ENCODE results near the gene RASGRF1. TPM values are rescaled to one million over a fixed set of nuclear protein-coding genes. Genes with fewer than 3 reads are reported as not detected.

RASGRF1 gene
- total and polyA plus RNA-seq, 9 of the 15 experiments (the other 6 are each of a cell fraction or from before 2014, with no cell fraction given): 0.03 to 0.58 (median 0.06) TPM; not detected in 1

DNA sequence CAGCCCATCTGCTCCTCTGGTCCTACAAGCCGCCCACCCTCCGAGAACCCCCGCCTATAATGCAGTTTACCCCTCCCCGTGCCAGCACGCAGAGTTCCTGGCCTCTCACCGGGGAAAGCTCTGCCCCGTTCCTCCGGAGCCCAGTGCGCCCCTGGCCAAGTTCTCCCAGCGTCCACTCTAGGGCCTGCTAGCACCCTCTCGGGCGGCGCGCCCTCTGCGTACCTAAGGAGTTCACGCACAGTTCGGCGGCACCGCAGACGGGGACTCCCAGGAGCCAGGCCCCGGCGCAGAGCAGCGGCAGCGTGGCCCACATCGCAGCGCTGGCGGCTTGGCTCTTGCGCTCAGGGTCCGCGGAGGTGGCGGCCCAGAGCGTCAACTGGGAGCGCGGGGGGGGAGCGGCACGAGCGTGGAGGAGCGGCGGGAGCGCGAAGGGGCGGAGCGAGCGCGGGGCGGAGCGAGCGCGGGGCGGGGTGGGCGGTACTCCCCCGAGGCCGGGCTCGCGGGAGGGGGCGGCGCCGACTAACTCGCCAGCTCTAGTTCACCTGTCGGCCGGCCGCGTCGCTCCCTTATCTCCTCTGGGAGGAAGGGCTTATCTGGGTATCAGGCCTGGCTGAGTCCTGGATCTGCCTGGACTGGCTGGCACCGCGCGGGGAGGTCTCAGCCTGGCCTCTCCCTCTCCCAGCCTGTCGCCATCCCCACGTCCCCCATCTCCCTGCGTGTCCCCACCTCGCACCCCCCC, 145.7 kb downstream of the RASGRF1 start, which contains the start of gene CTSH (continued):
- TF ChIP-seq, protein P1, sequence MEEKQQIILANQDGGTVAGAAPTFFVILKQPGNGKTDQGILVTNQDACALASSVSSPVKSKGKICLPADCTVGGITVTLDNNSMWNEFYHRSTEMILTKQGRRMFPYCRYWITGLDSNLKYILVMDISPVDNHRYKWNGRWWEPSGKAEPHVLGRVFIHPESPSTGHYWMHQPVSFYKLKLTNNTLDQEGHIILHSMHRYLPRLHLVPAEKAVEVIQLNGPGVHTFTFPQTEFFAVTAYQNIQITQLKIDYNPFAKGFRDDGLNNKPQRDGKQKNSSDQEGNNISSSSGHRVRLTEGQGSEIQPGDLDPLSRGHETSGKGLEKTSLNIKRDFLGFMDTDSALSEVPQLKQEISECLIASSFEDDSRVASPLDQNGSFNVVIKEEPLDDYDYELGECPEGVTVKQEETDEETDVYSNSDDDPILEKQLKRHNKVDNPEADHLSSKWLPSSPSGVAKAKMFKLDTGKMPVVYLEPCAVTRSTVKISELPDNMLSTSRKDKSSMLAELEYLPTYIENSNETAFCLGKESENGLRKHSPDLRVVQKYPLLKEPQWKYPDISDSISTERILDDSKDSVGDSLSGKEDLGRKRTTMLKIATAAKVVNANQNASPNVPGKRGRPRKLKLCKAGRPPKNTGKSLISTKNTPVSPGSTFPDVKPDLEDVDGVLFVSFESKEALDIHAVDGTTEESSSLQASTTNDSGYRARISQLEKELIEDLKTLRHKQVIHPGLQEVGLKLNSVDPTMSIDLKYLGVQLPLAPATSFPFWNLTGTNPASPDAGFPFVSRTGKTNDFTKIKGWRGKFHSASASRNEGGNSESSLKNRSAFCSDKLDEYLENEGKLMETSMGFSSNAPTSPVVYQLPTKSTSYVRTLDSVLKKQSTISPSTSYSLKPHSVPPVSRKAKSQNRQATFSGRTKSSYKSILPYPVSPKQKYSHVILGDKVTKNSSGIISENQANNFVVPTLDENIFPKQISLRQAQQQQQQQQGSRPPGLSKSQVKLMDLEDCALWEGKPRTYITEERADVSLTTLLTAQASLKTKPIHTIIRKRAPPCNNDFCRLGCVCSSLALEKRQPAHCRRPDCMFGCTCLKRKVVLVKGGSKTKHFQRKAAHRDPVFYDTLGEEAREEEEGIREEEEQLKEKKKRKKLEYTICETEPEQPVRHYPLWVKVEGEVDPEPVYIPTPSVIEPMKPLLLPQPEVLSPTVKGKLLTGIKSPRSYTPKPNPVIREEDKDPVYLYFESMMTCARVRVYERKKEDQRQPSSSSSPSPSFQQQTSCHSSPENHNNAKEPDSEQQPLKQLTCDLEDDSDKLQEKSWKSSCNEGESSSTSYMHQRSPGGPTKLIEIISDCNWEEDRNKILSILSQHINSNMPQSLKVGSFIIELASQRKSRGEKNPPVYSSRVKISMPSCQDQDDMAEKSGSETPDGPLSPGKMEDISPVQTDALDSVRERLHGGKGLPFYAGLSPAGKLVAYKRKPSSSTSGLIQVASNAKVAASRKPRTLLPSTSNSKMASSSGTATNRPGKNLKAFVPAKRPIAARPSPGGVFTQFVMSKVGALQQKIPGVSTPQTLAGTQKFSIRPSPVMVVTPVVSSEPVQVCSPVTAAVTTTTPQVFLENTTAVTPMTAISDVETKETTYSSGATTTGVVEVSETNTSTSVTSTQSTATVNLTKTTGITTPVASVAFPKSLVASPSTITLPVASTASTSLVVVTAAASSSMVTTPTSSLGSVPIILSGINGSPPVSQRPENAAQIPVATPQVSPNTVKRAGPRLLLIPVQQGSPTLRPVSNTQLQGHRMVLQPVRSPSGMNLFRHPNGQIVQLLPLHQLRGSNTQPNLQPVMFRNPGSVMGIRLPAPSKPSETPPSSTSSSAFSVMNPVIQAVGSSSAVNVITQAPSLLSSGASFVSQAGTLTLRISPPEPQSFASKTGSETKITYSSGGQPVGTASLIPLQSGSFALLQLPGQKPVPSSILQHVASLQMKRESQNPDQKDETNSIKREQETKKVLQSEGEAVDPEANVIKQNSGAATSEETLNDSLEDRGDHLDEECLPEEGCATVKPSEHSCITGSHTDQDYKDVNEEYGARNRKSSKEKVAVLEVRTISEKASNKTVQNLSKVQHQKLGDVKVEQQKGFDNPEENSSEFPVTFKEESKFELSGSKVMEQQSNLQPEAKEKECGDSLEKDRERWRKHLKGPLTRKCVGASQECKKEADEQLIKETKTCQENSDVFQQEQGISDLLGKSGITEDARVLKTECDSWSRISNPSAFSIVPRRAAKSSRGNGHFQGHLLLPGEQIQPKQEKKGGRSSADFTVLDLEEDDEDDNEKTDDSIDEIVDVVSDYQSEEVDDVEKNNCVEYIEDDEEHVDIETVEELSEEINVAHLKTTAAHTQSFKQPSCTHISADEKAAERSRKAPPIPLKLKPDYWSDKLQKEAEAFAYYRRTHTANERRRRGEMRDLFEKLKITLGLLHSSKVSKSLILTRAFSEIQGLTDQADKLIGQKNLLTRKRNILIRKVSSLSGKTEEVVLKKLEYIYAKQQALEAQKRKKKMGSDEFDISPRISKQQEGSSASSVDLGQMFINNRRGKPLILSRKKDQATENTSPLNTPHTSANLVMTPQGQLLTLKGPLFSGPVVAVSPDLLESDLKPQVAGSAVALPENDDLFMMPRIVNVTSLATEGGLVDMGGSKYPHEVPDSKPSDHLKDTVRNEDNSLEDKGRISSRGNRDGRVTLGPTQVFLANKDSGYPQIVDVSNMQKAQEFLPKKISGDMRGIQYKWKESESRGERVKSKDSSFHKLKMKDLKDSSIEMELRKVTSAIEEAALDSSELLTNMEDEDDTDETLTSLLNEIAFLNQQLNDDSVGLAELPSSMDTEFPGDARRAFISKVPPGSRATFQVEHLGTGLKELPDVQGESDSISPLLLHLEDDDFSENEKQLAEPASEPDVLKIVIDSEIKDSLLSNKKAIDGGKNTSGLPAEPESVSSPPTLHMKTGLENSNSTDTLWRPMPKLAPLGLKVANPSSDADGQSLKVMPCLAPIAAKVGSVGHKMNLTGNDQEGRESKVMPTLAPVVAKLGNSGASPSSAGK (IDR thresholded peaks at IDR 0.05): peak; percentile 96
- TF ChIP-seq ZNF232 (CRISPR knock-in tag; IDR thresholded peaks at IDR 0.05): no peak
- TF ChIP-seq MECOM (CRISPR knock-in tag; IDR thresholded peaks at IDR 0.05): no peak
- peak; percentile 64; the same call in 1 of the 2 replicates for TF ChIP-seq ZBTB7A (IDR thresholded peaks at IDR 0.05; ENCODE audit: borderline replicate concordance, control insufficient read depth, low read depth, low read length)
- TF ChIP-seq RBBP5 (IDR thresholded peaks at IDR 0.05; ENCODE audit: borderline replicate concordance, insufficient read depth, low read length, poor library complexity, severe bottlenecking): peak; percentile 52
- no peak for TF ChIP-seq TCF7L2 (IDR thresholded peaks at IDR 0.05; ENCODE audit: low read depth, low read length)
- TF ChIP-seq OTX1 (CRISPR knock-in tag; IDR thresholded peaks at IDR 0.05): 0 out of 2 replicates have a peak, but pooled peaks have one; percentile 6
- TF ChIP-seq ZNF699 (CRISPR knock-in tag; IDR thresholded peaks at IDR 0.05; ENCODE audit: insufficient replicate concordance): no peak
- TF ChIP-seq, protein P2, sequence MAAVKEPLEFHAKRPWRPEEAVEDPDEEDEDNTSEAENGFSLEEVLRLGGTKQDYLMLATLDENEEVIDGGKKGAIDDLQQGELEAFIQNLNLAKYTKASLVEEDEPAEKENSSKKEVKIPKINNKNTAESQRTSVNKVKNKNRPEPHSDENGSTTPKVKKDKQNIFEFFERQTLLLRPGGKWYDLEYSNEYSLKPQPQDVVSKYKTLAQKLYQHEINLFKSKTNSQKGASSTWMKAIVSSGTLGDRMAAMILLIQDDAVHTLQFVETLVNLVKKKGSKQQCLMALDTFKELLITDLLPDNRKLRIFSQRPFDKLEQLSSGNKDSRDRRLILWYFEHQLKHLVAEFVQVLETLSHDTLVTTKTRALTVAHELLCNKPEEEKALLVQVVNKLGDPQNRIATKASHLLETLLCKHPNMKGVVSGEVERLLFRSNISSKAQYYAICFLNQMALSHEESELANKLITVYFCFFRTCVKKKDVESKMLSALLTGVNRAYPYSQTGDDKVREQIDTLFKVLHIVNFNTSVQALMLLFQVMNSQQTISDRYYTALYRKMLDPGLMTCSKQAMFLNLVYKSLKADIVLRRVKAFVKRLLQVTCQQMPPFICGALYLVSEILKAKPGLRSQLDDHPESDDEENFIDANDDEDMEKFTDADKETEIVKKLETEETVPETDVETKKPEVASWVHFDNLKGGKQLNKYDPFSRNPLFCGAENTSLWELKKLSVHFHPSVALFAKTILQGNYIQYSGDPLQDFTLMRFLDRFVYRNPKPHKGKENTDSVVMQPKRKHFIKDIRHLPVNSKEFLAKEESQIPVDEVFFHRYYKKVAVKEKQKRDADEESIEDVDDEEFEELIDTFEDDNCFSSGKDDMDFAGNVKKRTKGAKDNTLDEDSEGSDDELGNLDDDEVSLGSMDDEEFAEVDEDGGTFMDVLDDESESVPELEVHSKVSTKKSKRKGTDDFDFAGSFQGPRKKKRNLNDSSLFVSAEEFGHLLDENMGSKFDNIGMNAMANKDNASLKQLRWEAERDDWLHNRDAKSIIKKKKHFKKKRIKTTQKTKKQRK (IDR thresholded peaks at IDR 0.05; ENCODE audit: borderline replicate concordance, low read depth, low read length): no peak
- TF ChIP-seq BDP1 (IDR thresholded peaks at IDR 0.05; ENCODE audit: insufficient read depth, insufficient read length): no peak
- 0 out of 2 replicates have a peak, but pooled peaks have one; percentile 13 for TF ChIP-seq NFIC (IDR thresholded peaks at IDR 0.05)
- TF ChIP-seq MAZ (CRISPR knock-in tag; conservative IDR thresholded peaks at IDR 0.05 in 1 of 2, IDR thresholded peaks at IDR 0.05 in 1 of 2): peak; percentile 86 to 90
